ENCODE data around the gene MACF1. TPM values are rescaled to one million over a fixed set of nuclear protein-coding genes. Genes with fewer than 3 reads are reported as not detected.

MACF1 gene
- total and polyA plus RNA-seq, 2 donors, result 93.2 to 124 TPM

Other genes starting within 250 kb of the MACF1 start
- 44.2 TPM for gene AKIRIN1, start 213.4 kb upstream of the MACF1 start, total RNA-seq
- gene AKIRIN1, start 213.4 kb upstream of the MACF1 start, polyA plus RNA-seq, result 40.3 TPM
- 359 TPM for gene NDUFS5, start 178.3 kb upstream of the MACF1 start, total RNA-seq
- 483 TPM for gene NDUFS5, start 178.3 kb upstream of the MACF1 start, polyA plus RNA-seq

Data from thymus (tissue), 2 donors.